ENCODE data around the gene ODAPH.
"Not testable (repeated sequence)": the region's sequence is repeated elsewhere in the genome, so short reads cannot be mapped to it uniquely, and the experiment has no call there.

Gene ODAPH

GRCh38 chr4:75555294-75556164 is at the start of gene ODAPH:
TSS of gene ODAPH (plus strand) at chr4:75556066. CDS start at chr4:75556083, 17 bp downstream.
- DNase-seq, result no peak

- not testable (repeated sequence) for DNase-seq
These were observed 46.3 kb upstream of the ODAPH start for GRCh38 chr4:75509592-75509991.

GRCh38 chr4:75511841-75512240 is 44.0 kb upstream of the ODAPH start:
- DNase-seq, result peak; percentile 10

GRCh38 chr4:75512386-75513211 is 43.3 kb upstream of the ODAPH start:
- DNase-seq, result peak; percentile 83

GRCh38 chr4:75513526-75514130 is 42.2 kb upstream of the ODAPH start:
- peak; percentile 30 for DNase-seq

- peak; percentile 98 for DNase-seq
These were observed 41.5 kb upstream of the ODAPH start, which contains the start of the genes RCHY1 and THAP6 for GRCh38 chr4:75514131-75514948. TSS of gene RCHY1 (minus strand) at chr4:75514403. CDS start at chr4:75514286, 117 bp downstream. TSS of gene THAP6 (plus strand) at chr4:75514473. CDS start at chr4:75515453, 980 bp downstream.

- peak; percentile 5 for DNase-seq
These were observed 40.8 kb upstream of the ODAPH start for GRCh38 chr4:75514949-75515612.

GRCh38 chr4:75516144-75516543 is 39.7 kb upstream of the ODAPH start:
- DNase-seq, result no peak

- DNase-seq, result not testable (repeated sequence)
These were observed 36.4 kb upstream of the ODAPH start for GRCh38 chr4:75519452-75519851.

- DNase-seq, result no peak
These were observed 30.8 kb upstream of the ODAPH start for GRCh38 chr4:75525086-75525485.

GRCh38 chr4:75525910-75526309 is 30.0 kb upstream of the ODAPH start:
- DNase-seq, result no peak

GRCh38 chr4:75527482-75527881 is 28.4 kb upstream of the ODAPH start:
- no peak for DNase-seq

GRCh38 chr4:75530556-75531322 is 25.1 kb upstream of the ODAPH start:
- no peak for DNase-seq

GRCh38 chr4:75531536-75532143 is 24.2 kb upstream of the ODAPH start:
- DNase-seq, result not testable (repeated sequence)

GRCh38 chr4:75533339-75533887 is 22.5 kb upstream of the ODAPH start:
- DNase-seq, result not testable (repeated sequence)

- not testable (repeated sequence) for DNase-seq
These were observed 21.9 kb upstream of the ODAPH start for GRCh38 chr4:75533926-75534325.

GRCh38 chr4:75537308-75537707 is 18.6 kb upstream of the ODAPH start:
- DNase-seq, result not testable (repeated sequence)

- DNase-seq, result no peak
These were observed 13.0 kb upstream of the ODAPH start for GRCh38 chr4:75542824-75543223.

- DNase-seq, result not testable (repeated sequence)
These were observed 11.6 kb upstream of the ODAPH start for GRCh38 chr4:75544220-75544619.

- no peak for DNase-seq
These were observed 11.0 kb upstream of the ODAPH start for GRCh38 chr4:75544870-75545269.

Measured in hematopoietic multipotent progenitor cell treated with erythropoietin and hydrocortisone succinate and interleukin-3 and kit ligand, for 6 days (in vitro differentiated cells).